Kidney (tissue), 14 donors: ENCODE results near the gene TCF4. TPM values are rescaled to one million over a fixed set of nuclear protein-coding genes. Genes with fewer than 3 reads are reported as not detected.

ENCODE experiments used
- DNase-seq, 5 donors: peaks; one replicate each; pipeline ENCODE4 v3.0.0-alpha.2; 2013 to 2020
- FAIRE-seq: peaks from 2 replicates; lab custom pipeline; 2012; peaks lifted over from hg19 to GRCh38; lab: Jason Lieb, UNC
- H3K27ac ChIP-seq, 2 donors: one replicate each; pipeline ENCODE4 v1.7.0; 2013; ENCODE audit warnings: low read depth in 2 of 2, low read length in 2 of 2, inconsistent platforms in 1 of 2
- H3K27me3 ChIP-seq: one replicate; pipeline ENCODE4 v1.7.1; 2013; ENCODE audit warnings: low read length, inconsistent platforms; ENCODE audit not compliant: control insufficient read depth, insufficient read depth
- H3K36me3 ChIP-seq, 3 donors: one replicate each; pipeline versions ENCODE4 v1.7.0 to v1.7.1; 2013; ENCODE audit warnings: low read length in 3 of 3, control low read depth in 1 of 3, inconsistent platforms in 1 of 3; ENCODE audit not compliant: insufficient read depth in 3 of 3, control insufficient read depth in 2 of 3
- H3K4me1 ChIP-seq, 3 donors: one replicate each; pipeline versions ENCODE4 v1.7.0 to v1.7.1; 2013; ENCODE audit warnings: low read length in 3 of 3, inconsistent platforms in 1 of 3, low read depth in 1 of 3; ENCODE audit not compliant: control insufficient read depth in 2 of 3, insufficient read depth in 2 of 3
- H3K4me3 ChIP-seq, 3 donors: one replicate each; pipeline versions ENCODE4 v1.7.0 to v1.8.1; 2013; ENCODE audit warnings: low read length in 3 of 3, control low read depth in 1 of 3, inconsistent platforms in 1 of 3
- H3K9ac ChIP-seq, 3 donors: one replicate each; pipeline versions ENCODE4 v1.7.0 to v1.7.1; 2013; ENCODE audit warnings: low read length in 3 of 3, control low read depth in 1 of 3, inconsistent platforms in 1 of 3
- H3K9me3 ChIP-seq, 3 donors: one replicate each; pipeline versions ENCODE4 v1.7.0 to v1.7.1; 2013; ENCODE audit warnings: low read length in 3 of 3, control low read depth in 1 of 3, inconsistent platforms in 1 of 3; ENCODE audit not compliant: control insufficient read depth in 2 of 3, insufficient read depth in 1 of 3
- intact Hi-C: fragments of 100-400 bp; cut with DNase I; formaldehyde crosslinking; loops from one replicate; pipeline ENCODE4 v1.11.1; 2022
- polyA plus RNA-seq: library from polyadenylated mRNA; stranded (reverse); fragments of 350-450 nt; fragmentation: Illumina TruSeq; extraction: RNeasy Lipid Tissue Mini Kit (QIAGEN cat#74804); gene quantifications from one replicate; pipeline ENCODE4 v1.2.3, GENCODE V29; 2014; ENCODE audit warnings: low read depth, low replicate concordance; ENCODE audit not compliant: insufficient read depth
- total RNA-seq: library from RNA; stranded (reverse); fragmentation: NEBNext Ultra II Directional; extraction: Animal tissue kit (Norgen Biotek cat#: 25700); gene quantifications from one replicate; pipeline ENCODE4 v1.2.1, GENCODE V29; 2021
- TF ChIP-seq, protein P1 (sequence below): IDR thresholded peaks from 3 replicates; pipeline ENCODE4 v1.5.1; 2012; ENCODE audit warnings: mild to moderate bottlenecking, moderate library complexity, borderline replicate concordance; ENCODE audit not compliant: insufficient read depth; ENCODE audit errors: extremely low read depth
- donor health status: control.
- donor health status: control.
- donor health status: control.
- donor health status: control.
- donor health status: control.
- donor health status: DM: yes; HTN: yes; CAD: no.
- donor health status: Normal renal cell carcinoma (clear cell type).

Gene TCF4
- total and polyA plus RNA-seq, 2 donors from 2014 or later: 4.4 to 60.3 TPM

DNA sequence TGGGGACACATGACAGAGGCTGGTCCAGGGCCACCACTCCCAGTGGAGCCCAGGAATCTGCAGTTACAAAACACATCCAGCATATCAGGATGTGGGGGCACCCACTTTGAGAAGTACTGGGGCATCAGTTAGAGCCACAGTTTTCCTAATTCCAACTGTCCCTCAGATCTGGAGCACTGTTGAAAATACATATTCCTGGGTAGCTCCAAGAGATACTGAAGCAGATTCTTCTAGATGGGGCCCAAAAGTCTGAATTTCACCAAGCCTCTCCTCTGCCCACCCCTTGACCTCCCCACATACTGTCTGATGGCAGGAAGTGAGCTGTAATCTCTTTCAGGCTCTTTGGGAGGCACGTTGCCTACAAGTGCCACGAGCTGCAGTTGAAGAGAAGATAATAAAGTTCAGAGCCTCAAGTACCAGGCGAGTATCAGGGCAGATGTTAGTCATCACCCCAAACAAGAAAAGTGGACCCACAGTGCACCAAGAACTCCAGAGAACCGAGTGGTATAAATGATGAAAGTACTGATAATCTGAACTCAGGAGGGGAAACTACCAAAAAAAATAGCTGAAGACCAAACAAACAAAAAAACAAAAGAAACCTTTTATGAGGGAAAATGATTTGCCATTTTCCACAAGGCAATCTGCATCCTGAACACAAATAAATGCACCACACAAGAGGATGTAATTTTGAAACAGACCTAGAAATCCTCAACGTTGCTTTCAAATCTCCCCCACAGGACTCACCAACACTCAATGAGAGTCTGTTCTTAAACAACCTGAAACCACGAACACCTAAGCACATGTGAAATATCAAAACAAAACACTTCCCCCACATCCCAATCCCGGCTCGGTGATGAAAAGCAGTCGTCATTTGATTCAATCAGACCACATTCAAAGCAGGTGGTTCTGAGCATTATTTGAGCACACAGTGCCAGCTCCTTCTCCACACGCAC lies 98.7 kb downstream of the TCF4 start:
- Histone ChIP-seq H3K27ac (no peak overlapping the region), H3K36me3 (no peaks in the 10 kb centered on the region), H3K9me3 (no peaks in the 10 kb centered on the region), H3K9ac (no peak overlapping the region), H3K27me3 (no peaks in the 10 kb centered on the region), H3K4me1 (no peaks in the 10 kb centered on the region), H3K4me3 (no peak overlapping the region)
- DNase-seq: peak in 1 of 5 donors; percentile 20
- TF ChIP-seq, protein P1, sequence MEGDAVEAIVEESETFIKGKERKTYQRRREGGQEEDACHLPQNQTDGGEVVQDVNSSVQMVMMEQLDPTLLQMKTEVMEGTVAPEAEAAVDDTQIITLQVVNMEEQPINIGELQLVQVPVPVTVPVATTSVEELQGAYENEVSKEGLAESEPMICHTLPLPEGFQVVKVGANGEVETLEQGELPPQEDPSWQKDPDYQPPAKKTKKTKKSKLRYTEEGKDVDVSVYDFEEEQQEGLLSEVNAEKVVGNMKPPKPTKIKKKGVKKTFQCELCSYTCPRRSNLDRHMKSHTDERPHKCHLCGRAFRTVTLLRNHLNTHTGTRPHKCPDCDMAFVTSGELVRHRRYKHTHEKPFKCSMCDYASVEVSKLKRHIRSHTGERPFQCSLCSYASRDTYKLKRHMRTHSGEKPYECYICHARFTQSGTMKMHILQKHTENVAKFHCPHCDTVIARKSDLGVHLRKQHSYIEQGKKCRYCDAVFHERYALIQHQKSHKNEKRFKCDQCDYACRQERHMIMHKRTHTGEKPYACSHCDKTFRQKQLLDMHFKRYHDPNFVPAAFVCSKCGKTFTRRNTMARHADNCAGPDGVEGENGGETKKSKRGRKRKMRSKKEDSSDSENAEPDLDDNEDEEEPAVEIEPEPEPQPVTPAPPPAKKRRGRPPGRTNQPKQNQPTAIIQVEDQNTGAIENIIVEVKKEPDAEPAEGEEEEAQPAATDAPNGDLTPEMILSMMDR: no peak
- intact Hi-C loops: no loop called here
- FAIRE-seq: no peak

DNA sequence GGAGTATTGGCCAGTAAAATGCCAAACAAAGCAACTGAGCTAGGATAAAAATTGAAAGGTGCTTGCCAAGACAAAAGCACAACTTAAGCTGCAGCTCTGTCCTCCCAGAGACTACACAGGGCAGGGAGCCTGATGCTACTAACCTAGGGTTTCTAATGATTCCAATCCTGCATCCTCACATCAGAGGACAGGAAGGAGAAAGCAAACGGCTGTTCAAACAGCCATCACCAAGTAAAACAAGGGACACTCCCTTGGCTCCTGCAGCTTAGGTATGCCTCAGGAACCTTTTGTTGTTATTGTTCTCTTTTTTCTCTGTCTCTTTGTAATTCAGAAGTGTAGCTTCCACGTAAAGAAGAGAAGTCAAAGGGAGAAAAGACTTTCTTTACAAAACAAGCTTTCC lies 99.5 kb downstream of the TCF4 start:
- no peak for DNase-seq

DNA sequence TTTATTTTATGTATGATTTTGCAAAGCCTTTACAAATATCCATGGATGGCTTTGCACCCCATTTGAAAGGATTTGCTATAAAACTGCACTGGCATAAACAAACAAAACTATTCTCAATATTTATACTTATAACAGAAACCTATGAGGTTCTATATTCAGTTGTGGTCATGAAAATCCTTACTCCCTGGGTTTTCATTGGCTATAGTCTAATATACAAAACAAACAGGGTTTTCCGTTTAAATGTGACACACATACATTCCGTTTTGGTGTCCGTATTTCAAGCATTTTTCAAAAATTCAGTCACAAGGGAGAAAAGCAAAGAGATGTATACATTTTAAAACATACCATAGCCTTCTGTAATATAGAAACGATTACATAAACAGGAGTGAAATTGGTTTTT lies 100.0 kb downstream of the TCF4 start:
- H3K4me3 ChIP-seq: no peak overlapping the region
- H3K9ac ChIP-seq: no peak overlapping the region
- no peaks in the 10 kb centered on the region for H3K36me3 ChIP-seq
- no peak for FAIRE-seq
- DNase-seq: no peak
- intact Hi-C loops: no loop called here
- TF ChIP-seq, protein P1: no peak
- no peaks in the 10 kb centered on the region for H3K27me3 ChIP-seq
- no peak overlapping the region for H3K27ac ChIP-seq
- H3K9me3 ChIP-seq: no peaks in the 10 kb centered on the region
- no peaks in the 10 kb centered on the region for H3K4me1 ChIP-seq

More for the DNA sequence above, 99.5 kb downstream of the TCF4 start:
- H3K4me3 ChIP-seq: no peak overlapping the region
- intact Hi-C loops: no loop called here
- H3K36me3 ChIP-seq: no peaks in the 10 kb centered on the region
- no peak overlapping the region for H3K27ac ChIP-seq
- H3K4me1 ChIP-seq: no peaks in the 10 kb centered on the region
- no peak for FAIRE-seq
- no peak overlapping the region for H3K9ac ChIP-seq
- TF ChIP-seq, protein P1: no peak
- no peaks in the 10 kb centered on the region for H3K27me3 ChIP-seq
- no peaks in the 10 kb centered on the region for H3K9me3 ChIP-seq
